A549 (cell line): Measurements from ENCODE around the gene SLC35G1. TPM values are rescaled to one million over a fixed set of nuclear protein-coding genes. Genes with fewer than 3 reads are reported as not detected.

Experiments
- ATAC-seq, 2 experiments: fragments of 200-7000 bp in 1 of 2; fragments of >200 bp in 1 of 2; cut with Nextera tagmentation in 1 of 2; cut with Tn5 transposase in 1 of 2; 3 replicates each; pipeline versions ENCODE4 v1.8.0 to v1.9.1; 2018 to 2020; ENCODE audit warnings: mild to moderate bottlenecking in 1 of 2, moderate library complexity in 1 of 2
- CTCF ChIA-PET: fragments of 300-600 bp; sonication (Branson Sonifier 250); formaldehyde crosslinking; extraction: SDS; loops from one replicate; lab custom pipeline; 2021; ENCODE audit warnings: antibody characterized with exemption, inconsistent platforms; lab: Yijun Ruan, JAX
- POLR2A ChIA-PET: fragments of 350-600 bp; formaldehyde crosslinking; extraction: SDS; loops from one replicate; lab custom pipeline; 2021; ENCODE audit warnings: antibody characterized with exemption, inconsistent platforms; lab: Yijun Ruan, JAX
- DNase-seq, 2 experiments: peaks; one replicate each; pipeline versions ENCODE4 v3.0.0 to v3.0.0-alpha.2; 2011 to 2016; ENCODE audit warnings: low read depth in 1 of 2, low spot score in 1 of 2
- FAIRE-seq: peaks from 2 replicates; lab custom pipeline; 2011; peaks lifted over from hg19 to GRCh38; lab: Jason Lieb, UNC
- H3K27ac ChIP-seq, 2 experiments: fragments of >200 bp; sonication (Bioruptor Twin); formaldehyde crosslinking; 3 replicates each; pipeline ENCODE4 v1.5.1; 2016 to 2017
- H3K4me1 ChIP-seq: fragments of >200 bp; sonication (Bioruptor Twin); formaldehyde crosslinking; 3 replicates; pipeline ENCODE4 v1.6.1; 2016
- H3K4me2 ChIP-seq: fragments of >200 bp; sonication (Bioruptor Twin); formaldehyde crosslinking; 3 replicates; pipeline ENCODE4 v1.6.1; 2016
- H3K4me3 ChIP-seq: fragments of >200 bp; sonication (Bioruptor Twin); formaldehyde crosslinking; 3 replicates; pipeline ENCODE4 v1.5.1; 2016
- H3K9me3 ChIP-seq: fragments of >200 bp; sonication (Bioruptor Twin); formaldehyde crosslinking; 3 replicates; pipeline ENCODE4 v1.6.1; 2016
- CBX8 ChIP-seq: fragments of 200-600 bp; sonication (generic); IDR thresholded peaks from 2 replicates; pipeline ENCODE4 v1.6.1; 2016
- CHD2 ChIP-seq: fragments of 150-350 bp; IDR thresholded peaks from 2 replicates; pipeline ENCODE4 v1.6.1; 2014; ENCODE audit warnings: low read length; ENCODE audit not compliant: partially characterized antibody
- CHD4 ChIP-seq: fragments of 200-600 bp; sonication (generic); IDR thresholded peaks from 2 replicates; pipeline ENCODE4 v1.6.1; 2016; ENCODE audit warnings: antibody characterized with exemption, mild to moderate bottlenecking, borderline replicate concordance
- EHF ChIP-seq: fragments of 250-450 bp; sonication (Bioruptor Pico); IDR thresholded peaks from 2 replicates; pipeline ENCODE4 v1.5.0; 2020; ENCODE audit warnings: mild to moderate bottlenecking
- EHMT2 ChIP-seq: fragments of 200-600 bp; sonication (generic); IDR thresholded peaks from 2 replicates; pipeline ENCODE4 v1.6.1; 2016; ENCODE audit warnings: antibody characterized with exemption, low read depth, mild to moderate bottlenecking, moderate library complexity
- FOSB ChIP-seq: fragments of 250-450 bp; sonication (Bioruptor Pico); IDR thresholded peaks from 2 replicates; pipeline ENCODE4 v1.5.0; 2020; ENCODE audit warnings: mild to moderate bottlenecking, moderate library complexity
- FOSL2 ChIP-seq, 2 experiments: fragments of 450-650 bp in 1 of 2; fragments of >200 bp in 1 of 2; sonication (Bioruptor Twin) in 1 of 2; formaldehyde crosslinking; IDR thresholded peaks; 2 replicates each; pipeline versions ENCODE4 v1.5.0 to v1.6.1; 2016 to 2020; ENCODE audit warnings: mild to moderate bottlenecking in 1 of 2, moderate library complexity in 1 of 2
- FOXS1 ChIP-seq: fragments of 250-450 bp; sonication (Bioruptor Pico); IDR thresholded peaks from 2 replicates; pipeline ENCODE4 v1.5.0; 2020; ENCODE audit warnings: mild to moderate bottlenecking, moderate library complexity
- GATA3 ChIP-seq: IDR thresholded peaks from 2 replicates; pipeline ENCODE4 v1.6.1; 2012; ENCODE audit warnings: borderline replicate concordance
- KDM1A ChIP-seq: fragments of 200-600 bp; sonication (generic); IDR thresholded peaks from 2 replicates; pipeline ENCODE4 v1.6.1; 2016; ENCODE audit warnings: low read depth, mild to moderate bottlenecking
- RAD21 ChIP-seq, 2 experiments: fragments of >200 bp in 1 of 2; sonication (Bioruptor Twin) in 1 of 2; formaldehyde crosslinking in 1 of 2; IDR thresholded peaks in 1 of 2; conservative IDR thresholded peaks in 1 of 2; 2 replicates in 1 of 2; 3 replicates in 1 of 2; pipeline ENCODE4 v1.6.1; 2012 to 2018; ENCODE audit warnings: inconsistent platforms in 1 of 2
- RARB ChIP-seq: fragments of 250-450 bp; sonication (Bioruptor Pico); IDR thresholded peaks from 2 replicates; pipeline ENCODE4 v1.8.0; 2021; ENCODE audit warnings: mild to moderate bottlenecking, moderate library complexity
- SMC3 ChIP-seq: fragments of >200 bp; sonication (Bioruptor Twin); formaldehyde crosslinking; IDR thresholded peaks from 3 replicates; pipeline ENCODE4 v1.6.1; 2018; ENCODE audit warnings: inconsistent platforms
- SREBF2 ChIP-seq: fragments of 450-650 bp; IDR thresholded peaks from 2 replicates; pipeline ENCODE4 v1.6.1; 2014; ENCODE audit warnings: mild to moderate bottlenecking, moderate library complexity
- TFCP2L1 ChIP-seq: fragments of 250-450 bp; sonication (Bioruptor Pico); IDR thresholded peaks from 2 replicates; pipeline ENCODE4 v1.5.0; 2021; ENCODE audit warnings: mild to moderate bottlenecking
- WGBS: methylation state at CpG from one replicate; pipeline ENCODE4 v1.1.6; 2017; ENCODE audit errors: missing lambda C conversion rate; 5-methylcytosine and 5-hydroxymethylcytosine counted together
- polyA plus RNA-seq, 4 experiments: library from polyadenylated mRNA; depleted of rRNA in 3 of 4; stranded (reverse); fragments of >200 nt; fragmentation: RNase III in 1 of 4; extraction: RNeasy Plus Mini Kit Qiagen cat#74134 plus additional on column Dnase treatment in 1 of 4; gene quantifications; 2 replicates in 3 of 4; 3 replicates in 1 of 4; pipeline ENCODE4 v1.2.3, GENCODE V29; 2011 to 2017
- TF ChIP-seq, protein P1 (sequence below): fragments of 200-600 bp; sonication (generic); IDR thresholded peaks from 2 replicates; pipeline ENCODE4 v1.6.1; 2016; ENCODE audit warnings: antibody characterized with exemption, mild to moderate bottlenecking, moderate library complexity
- TF ChIP-seq, protein P2 (sequence below): fragments of >200 bp; sonication (Bioruptor Twin); formaldehyde crosslinking; IDR thresholded peaks from 3 replicates; pipeline ENCODE4 v1.5.1; 2016

SLC35G1 gene
- polyA plus RNA-seq, 2 of the 4 experiments (the other 2 are of a cell fraction) = 13.0 to 16.8 TPM

DNA sequence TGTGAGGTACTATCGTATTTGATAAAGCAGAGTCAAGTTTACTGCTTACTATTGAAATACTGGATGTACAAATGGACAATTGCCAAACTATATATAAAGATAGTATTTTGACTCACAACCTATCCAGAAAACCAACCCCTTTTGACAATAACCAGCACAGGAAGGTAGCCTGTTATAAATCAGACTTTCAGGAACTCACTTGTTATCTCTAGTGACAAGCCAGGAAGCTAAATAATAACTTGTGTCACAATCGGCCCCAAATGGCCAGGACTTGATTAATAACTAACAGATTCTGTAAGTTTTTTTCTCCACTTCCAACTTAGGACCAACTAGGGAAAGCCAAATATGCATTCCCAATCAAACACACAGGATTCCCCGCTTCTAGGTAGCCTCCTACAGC lies 38.8 kb upstream of the SLC35G1 start:
- CTCF ChIA-PET = interaction anchor here (2.0 kb wide), 1 partner anchor 110 kb away, joined by 5 read pairs; no protein-coding TSS in a partner anchor
- H3K9me3 ChIP-seq = no peaks in the 10 kb centered on the region
- POLR2A ChIA-PET = interaction anchor here (0.7 kb wide), 1 partner anchor 133 kb away, joined by 7 read pairs; no protein-coding TSS in a partner anchor

DNA sequence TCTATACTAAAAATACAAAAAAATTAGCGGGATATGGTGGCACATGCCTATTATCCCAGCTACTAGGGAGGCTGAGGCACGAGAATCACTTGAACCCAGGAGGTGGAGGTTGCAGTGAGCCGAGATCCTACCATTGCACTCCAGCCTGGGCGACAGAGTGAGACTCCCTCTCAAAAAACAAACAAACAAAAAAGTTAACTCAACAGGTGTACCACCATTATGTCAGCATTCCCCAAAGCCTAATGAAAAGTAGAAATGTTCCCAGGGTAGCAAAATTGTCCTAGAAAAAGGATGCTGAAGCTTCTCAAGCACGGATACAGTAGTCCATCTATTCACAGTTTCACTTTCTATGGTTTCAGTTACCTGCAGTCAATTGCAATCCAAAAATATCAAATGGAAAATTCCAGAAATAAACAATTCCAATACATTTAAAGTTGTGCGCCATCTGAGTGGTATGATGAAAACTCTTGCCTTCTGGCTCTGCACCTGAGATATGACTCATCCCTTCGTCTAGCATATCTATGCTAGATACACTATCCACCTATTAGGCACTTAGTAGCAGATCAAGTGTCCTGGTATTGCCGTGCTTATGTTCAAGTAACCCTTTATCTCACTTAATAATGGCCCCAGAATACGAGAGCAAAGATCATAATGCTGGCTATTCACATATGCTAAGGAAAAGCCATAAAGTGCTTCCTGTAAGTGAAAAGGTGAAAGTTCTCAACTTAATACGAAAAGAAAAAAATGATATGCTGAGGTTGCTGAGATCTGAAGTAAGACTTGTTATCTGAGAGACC lies 37.2 kb upstream of the SLC35G1 start:
- no peaks in the 10 kb centered on the region for H3K9me3 ChIP-seq
- no peak for TF ChIP-seq FOSL2 (IDR thresholded peaks at IDR 0.05)
- TF ChIP-seq FOSL2 (CRISPR knock-in tag; IDR thresholded peaks at IDR 0.05) = peak; percentile 50; the same call in 1 of the 2 replicates
- no peak for TF ChIP-seq CBX8
- ChIA-PET POLR2A (no interaction called here), CTCF (interaction anchor here (1.1 to 2.8 kb wide), 4 partner anchors 14 to 154 kb away, joined by 3 to 8 read pairs (median 4); partner anchors contain the start of gene FRA10AC1)
- DNase-seq = no peak
- H3K4me3 ChIP-seq = no peak overlapping the region
- H3K4me1 ChIP-seq = no peaks in the 10 kb centered on the region
- H3K27ac ChIP-seq = no peak overlapping the region
- 49% methylated on average over 10 of the region's 10 CpGs for WGBS
- H3K4me2 ChIP-seq = no peak overlapping the region
- FAIRE-seq = no peak
- no peak for ATAC-seq

More for the DNA sequence above, 38.8 kb upstream of the SLC35G1 start:
- no peak overlapping the region for H3K4me2 ChIP-seq
- FAIRE-seq = no peak
- 37% methylated on average over 3 of the region's 3 CpGs for WGBS
- ATAC-seq = no peak
- DNase-seq = no peak
- no peak for TF ChIP-seq GATA3
- TF ChIP-seq KDM1A = no peak
- no peak for TF ChIP-seq CHD4
- TF ChIP-seq TFCP2L1 = no peak
- TF ChIP-seq RARB (CRISPR knock-in tag) = no peak
- no peak for TF ChIP-seq EHF (CRISPR knock-in tag)
- TF ChIP-seq EHMT2 = no peak
- no peak for TF ChIP-seq SMC3
- TF ChIP-seq SREBF2 = no peak
- TF ChIP-seq, protein P1, sequence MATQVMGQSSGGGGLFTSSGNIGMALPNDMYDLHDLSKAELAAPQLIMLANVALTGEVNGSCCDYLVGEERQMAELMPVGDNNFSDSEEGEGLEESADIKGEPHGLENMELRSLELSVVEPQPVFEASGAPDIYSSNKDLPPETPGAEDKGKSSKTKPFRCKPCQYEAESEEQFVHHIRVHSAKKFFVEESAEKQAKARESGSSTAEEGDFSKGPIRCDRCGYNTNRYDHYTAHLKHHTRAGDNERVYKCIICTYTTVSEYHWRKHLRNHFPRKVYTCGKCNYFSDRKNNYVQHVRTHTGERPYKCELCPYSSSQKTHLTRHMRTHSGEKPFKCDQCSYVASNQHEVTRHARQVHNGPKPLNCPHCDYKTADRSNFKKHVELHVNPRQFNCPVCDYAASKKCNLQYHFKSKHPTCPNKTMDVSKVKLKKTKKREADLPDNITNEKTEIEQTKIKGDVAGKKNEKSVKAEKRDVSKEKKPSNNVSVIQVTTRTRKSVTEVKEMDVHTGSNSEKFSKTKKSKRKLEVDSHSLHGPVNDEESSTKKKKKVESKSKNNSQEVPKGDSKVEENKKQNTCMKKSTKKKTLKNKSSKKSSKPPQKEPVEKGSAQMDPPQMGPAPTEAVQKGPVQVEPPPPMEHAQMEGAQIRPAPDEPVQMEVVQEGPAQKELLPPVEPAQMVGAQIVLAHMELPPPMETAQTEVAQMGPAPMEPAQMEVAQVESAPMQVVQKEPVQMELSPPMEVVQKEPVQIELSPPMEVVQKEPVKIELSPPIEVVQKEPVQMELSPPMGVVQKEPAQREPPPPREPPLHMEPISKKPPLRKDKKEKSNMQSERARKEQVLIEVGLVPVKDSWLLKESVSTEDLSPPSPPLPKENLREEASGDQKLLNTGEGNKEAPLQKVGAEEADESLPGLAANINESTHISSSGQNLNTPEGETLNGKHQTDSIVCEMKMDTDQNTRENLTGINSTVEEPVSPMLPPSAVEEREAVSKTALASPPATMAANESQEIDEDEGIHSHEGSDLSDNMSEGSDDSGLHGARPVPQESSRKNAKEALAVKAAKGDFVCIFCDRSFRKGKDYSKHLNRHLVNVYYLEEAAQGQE = no peak
- no peak for TF ChIP-seq CHD2
- no peak for TF ChIP-seq FOXS1 (CRISPR knock-in tag)
- no peaks in the 10 kb centered on the region for H3K4me1 ChIP-seq
- H3K4me3 ChIP-seq = no peak overlapping the region
- H3K27ac ChIP-seq = no peak overlapping the region

DNA sequence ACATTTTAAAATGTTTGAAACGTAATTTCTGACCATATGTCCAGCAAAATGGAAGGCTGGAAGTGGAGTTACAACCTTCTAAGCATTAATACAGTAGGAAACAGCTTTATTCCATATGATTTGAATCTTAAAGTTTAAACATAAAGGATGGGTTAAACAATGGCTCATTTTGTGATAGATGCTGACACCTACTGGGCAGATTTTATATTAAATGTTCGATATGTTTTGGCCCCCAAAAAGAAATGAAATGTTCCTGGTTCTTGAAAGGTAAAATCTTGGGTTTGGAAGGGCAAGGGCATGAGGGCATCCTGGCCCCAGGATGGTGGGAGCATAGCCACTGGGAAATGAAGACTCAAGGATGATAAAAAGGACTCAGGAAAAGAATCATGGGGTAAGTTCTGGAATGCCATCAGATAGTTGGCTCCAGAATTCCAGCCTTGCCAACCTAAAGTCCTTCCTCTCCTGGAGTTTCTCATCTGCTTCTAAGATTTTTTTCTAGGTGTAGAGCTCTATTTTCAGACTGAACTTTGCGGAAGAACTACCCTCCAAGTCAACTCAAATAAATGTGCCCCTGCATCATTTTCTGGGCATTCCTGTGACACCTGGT lies 34.6 kb upstream of the SLC35G1 start:
- peak; percentile 72 for FAIRE-seq
- no peak overlapping the region for H3K4me3 ChIP-seq
- ChIA-PET CTCF (interaction anchor here (0.6 to 2.8 kb wide), 25 partner anchors 10 to 461 kb away, joined by 3 to 18 read pairs (median 4); partner anchors contain the start of genes FRA10AC1 and SLC35G1), POLR2A (no interaction called here)
- 5% methylated on average over 3 of the region's 3 CpGs for WGBS
- DNase-seq = peak; percentile 12 to 16
- ATAC-seq = peak in 1 of 2 experiments; percentile 41; a peak in 1 of 6 replicates
- TF ChIP-seq FOSB (no peak), RAD21 (conservative IDR thresholded peaks at IDR 0.05 in 1 of 2, IDR thresholded peaks at IDR 0.05 in 1 of 2) (peak; percentile 68), SMC3 (peak; percentile 54), KDM1A (no peak)
- TF ChIP-seq, protein P2, sequence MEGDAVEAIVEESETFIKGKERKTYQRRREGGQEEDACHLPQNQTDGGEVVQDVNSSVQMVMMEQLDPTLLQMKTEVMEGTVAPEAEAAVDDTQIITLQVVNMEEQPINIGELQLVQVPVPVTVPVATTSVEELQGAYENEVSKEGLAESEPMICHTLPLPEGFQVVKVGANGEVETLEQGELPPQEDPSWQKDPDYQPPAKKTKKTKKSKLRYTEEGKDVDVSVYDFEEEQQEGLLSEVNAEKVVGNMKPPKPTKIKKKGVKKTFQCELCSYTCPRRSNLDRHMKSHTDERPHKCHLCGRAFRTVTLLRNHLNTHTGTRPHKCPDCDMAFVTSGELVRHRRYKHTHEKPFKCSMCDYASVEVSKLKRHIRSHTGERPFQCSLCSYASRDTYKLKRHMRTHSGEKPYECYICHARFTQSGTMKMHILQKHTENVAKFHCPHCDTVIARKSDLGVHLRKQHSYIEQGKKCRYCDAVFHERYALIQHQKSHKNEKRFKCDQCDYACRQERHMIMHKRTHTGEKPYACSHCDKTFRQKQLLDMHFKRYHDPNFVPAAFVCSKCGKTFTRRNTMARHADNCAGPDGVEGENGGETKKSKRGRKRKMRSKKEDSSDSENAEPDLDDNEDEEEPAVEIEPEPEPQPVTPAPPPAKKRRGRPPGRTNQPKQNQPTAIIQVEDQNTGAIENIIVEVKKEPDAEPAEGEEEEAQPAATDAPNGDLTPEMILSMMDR = peak; percentile 71
- H3K9me3 ChIP-seq = peaks cover 10% of the 10 kb centered on the region; the same call in 2 of the 3 replicates
- H3K4me1 ChIP-seq = no peaks in the 10 kb centered on the region
- no peak overlapping the region for H3K27ac ChIP-seq
- H3K4me2 ChIP-seq = no peak overlapping the region
